IPS DF 19.7 (cell line): ENCODE results near the gene ADGRG7.
"Not testable (repeated sequence)": the region's sequence is repeated elsewhere in the genome, so short reads cannot be mapped to it uniquely, and the experiment has no call there.

ENCODE experiments used
- DNase-seq: peaks from one replicate; pipeline ENCODE4 v3.0.0-alpha.2; 2013; ENCODE audit warnings: low read depth, low spot score

ADGRG7 gene

GRCh38 chr3:100645913-100646312 lies 36.5 kb downstream of the ADGRG7 start:
- no peak for DNase-seq

- no peak for DNase-seq
Observed at GRCh38 chr3:100647171-100647570, 37.8 kb downstream of the ADGRG7 start.

DNA sequence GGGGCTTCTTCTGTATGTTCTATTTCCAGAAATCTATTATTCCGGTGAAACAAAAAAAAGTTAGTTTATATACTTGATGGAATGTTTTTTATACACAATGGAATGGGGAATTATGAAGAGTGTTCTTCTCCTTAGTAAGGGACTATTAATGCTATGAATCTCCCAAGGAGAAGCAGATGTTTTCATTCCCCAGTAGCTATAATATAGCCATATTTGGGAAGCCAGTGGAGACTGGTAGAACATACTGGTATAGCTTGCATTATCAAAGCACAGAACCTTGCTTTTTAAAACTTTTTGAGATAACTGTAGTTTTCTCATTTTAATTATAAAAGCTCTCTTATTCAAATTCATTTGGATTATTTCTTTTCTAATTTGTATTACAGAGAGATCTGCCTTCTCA lies 38.3 kb downstream of the ADGRG7 start:
- DNase-seq = no peak

DNA sequence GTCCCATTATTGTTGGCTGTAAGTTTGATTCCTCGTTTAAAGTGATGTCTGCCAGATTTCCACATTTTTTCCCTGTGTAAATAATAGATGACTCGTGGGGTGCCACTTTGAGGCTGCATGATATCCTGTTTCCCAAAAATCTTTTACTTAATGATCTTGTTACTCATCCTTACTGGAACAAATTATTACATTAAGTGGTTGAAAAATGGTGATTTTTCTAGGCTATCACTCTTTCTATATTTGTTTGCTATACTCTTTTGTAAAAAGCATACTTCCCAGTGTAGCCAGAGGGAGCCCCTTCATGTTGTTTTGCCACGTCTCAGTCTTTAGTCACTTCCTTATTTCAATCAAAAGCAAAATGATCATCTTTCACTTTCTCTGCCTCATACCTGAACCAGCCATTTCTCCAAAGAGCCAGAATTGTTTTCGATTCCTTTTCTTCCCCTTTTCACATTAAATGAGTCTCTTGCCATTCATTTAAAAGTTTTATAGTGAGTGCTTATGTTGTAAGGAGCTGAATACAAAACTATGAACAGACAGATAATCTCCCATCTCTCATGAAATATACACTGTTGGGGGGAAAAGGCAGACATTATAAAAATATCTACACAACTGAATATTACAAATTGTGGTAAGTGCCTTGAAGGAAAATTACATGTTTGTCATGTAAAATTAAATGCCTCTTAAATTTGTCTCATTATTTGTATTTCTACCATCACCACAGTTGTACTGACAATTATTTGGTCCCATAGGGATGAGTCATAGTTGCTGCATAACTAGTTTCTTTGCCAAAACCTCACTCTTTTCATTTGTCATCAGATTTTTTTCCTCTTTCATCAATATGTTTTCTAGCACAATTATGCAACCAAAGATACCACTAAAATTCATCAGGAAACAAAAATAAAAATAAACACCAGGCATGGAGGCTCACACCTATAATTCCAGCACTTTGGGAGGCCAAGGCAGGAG lies 41.5 kb downstream of the ADGRG7 start:
- DNase-seq = no peak

DNA sequence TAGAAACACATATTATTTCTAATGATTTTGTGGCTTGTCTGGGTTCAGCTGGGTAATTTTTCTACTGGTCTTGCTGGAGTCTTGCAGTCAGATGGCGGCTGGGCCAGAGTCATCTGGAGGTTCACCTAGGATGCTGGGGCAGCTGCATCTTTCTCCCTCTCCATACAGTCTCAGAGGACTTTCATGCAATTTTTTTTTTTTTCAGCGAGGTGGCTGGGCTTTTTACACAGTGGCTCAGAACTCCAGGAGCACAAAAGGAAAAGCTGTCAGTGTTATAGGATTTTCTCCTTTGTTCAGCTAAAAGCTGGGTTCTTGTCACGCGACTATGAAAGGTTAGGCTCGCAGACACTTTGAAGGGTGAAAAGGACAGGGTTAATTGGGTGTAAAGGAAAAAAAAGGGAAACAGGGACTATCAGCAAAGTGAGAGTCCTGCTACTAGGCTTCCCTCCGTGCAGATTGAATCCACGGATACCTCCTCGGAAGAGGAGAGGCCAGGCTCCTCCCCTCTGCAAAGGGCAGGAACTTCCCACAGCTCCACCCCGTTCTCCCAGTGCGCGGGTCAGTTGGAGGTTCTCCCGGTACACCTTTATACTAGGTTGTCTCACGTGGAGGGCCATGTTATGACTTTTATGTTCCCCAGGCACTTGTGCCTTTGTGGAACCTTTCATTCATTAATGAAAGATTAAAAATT lies 44.3 kb downstream of the ADGRG7 start:
- no peak for DNase-seq

DNA sequence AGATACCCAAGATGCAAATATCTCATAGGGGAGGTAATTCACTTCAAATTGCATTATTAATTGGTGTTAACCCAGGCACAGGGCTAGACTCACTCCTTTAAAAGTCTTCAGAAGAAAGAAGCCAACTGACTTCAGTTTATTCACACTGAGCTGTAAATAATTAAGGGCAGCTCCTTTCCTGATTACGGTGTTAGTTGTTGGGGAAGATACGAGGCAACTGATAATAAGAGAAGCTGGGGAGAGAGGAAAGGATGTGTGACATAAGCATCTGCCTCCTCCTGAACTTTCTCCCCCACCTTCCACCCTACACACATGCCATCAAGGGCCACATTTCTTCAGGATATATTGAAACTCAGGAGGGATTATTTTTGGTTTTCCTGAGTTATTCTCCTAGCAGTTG lies 47.5 kb downstream of the ADGRG7 start:
- no peak for DNase-seq

- not testable (repeated sequence) for DNase-seq
Observed at GRCh38 chr3:100661294-100661693, 51.9 kb downstream of the ADGRG7 start.

- no peak for DNase-seq
Observed at GRCh38 chr3:100662113-100662823, 52.9 kb downstream of the ADGRG7 start.

- DNase-seq = no peak
Observed at GRCh38 chr3:100665230-100665629, 55.8 kb downstream of the ADGRG7 start.

- DNase-seq = not testable (repeated sequence)
Observed at GRCh38 chr3:100666699-100667098, 57.3 kb downstream of the ADGRG7 start.

GRCh38 chr3:100667316-100667715 lies 57.9 kb downstream of the ADGRG7 start:
- not testable (repeated sequence) for DNase-seq

- DNase-seq = not testable (repeated sequence)
Observed at GRCh38 chr3:100670995-100671394, 61.6 kb downstream of the ADGRG7 start.

- DNase-seq = no peak
Observed at GRCh38 chr3:100681496-100681895, 72.1 kb downstream of the ADGRG7 start.

DNA sequence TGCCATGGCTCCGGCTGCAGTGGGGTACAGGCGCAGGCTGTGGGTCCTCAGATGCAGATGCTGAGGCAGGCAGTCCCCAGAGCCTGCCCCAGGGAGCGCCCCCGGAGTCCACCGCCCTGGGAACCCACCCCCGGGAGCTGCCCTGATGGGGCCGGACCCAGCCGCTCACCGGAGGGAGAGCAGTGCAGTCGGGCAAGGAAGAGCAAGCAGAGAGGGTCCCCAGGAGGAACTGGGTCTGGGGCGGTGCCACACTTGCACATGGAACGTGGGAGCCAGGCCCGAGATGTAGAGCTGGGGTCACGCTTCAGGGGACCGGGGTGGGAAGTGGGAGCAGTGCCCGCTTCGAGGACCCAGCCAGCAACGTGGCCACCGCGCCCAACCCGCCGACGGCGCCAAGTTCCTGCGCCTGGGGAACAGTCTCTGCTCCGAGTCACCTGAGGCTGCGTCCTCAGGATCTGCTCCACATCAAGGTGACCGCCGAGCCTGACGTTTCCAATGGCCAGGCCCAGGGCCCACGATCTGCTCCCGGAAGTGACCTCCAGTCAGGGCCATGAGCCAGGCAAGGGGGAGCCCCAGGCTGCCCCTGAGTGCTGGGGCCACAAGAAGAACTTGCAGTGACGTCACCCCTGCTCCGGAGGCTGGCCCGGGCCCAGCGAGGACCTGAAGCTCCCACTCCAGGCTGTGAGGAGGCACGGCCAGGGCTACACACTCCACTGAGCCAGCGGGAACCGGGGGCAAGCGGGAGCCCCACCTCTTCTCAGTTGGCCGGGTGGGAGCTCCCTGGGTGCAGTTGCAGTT lies 72.9 kb downstream of the ADGRG7 start:
- no peak for DNase-seq

DNA sequence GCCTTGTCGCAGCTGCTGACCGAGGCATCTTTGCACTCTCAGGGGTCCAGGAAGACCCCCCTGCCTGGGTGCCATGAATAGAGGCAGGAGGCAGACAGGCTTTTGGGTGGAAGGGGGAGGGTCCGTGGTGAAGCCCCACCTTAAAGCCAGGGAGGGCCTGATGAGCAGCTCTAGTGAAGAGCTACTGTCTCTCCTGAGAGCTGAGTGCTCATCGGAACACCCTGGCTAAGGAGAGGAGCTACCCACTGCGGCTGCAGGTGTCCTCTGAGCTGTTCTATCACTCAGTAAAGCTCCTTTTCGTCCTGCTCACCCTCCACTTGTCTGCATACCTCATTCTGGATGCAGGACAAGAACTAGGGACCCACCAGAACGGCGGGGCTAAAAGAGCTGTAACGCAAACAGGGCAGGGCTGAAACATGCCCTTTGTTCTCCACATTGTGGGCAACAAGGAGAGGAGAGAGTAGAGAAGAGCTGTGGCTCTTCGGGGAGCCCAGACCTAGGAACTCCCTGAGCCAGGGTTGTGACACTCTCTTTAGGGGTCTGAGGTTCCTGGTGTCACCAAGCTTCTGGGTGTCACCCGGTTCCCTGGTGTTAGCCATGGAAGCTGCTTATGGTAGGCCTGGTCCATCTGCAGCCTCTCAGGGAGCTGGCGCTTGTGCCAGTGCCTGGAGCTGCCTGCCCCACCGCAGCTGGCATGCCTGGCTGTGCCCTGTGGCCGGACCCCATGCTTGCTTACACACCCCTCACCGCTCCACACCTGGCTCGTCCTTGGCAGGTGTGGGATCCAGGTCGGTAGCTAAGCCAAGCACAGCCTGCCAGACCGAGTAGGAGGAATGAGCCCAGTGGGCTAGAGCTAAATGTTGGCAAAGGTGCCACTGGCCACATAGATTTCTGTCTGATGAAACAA lies 73.7 kb downstream of the ADGRG7 start:
- no peak for DNase-seq

- no peak for DNase-seq
Observed at GRCh38 chr3:100693225-100693624, 83.8 kb downstream of the ADGRG7 start.

GRCh38 chr3:100695696-100696095 lies 86.3 kb downstream of the ADGRG7 start:
- no peak for DNase-seq

DNA sequence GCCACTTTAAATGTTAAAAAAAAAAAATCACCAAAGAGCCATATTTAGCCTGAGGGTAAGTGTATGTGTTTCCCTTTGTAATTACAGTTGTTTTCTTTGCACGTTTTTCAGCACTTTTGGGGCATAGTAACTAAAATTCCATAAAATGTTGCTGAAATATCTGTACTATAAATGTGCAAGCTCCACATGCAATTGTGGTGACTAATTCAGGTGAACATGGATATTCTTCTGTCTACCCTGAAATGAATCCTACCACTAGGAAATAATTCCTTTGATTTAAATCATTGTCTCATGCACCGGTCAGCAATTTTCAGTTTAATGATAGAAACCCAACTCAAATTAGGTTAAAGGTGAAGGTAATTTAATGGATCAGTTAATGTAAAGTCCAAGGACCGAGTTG lies 86.8 kb downstream of the ADGRG7 start:
- no peak for DNase-seq

GRCh38 chr3:100697172-100697571 lies 87.8 kb downstream of the ADGRG7 start:
- no peak for DNase-seq

DNA sequence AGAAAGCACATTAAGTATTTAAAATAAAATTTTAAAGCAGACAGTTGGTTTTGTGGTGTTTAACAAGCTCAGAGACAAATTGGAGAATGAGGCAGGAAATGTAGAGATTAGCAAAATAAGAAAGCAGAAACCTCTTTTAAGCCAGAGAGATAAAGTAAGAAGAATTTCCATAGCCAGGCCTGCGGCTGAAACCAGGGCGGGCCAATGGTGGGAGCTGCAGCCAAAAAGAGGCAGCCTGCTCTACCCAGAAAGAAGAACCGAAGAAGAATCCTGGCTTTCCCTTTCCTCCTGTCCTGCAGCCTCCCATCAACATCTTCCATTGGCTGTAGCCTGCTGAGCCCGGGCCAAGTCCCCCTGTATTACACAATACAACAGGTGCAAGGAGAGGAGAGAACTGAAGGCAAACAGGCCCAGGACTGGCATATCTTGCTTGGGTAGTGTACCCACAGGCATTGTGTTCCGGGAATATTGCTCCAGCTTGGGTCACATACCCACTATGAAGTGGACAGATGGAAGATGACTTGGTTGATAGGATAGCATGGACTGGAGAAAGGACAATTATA lies 88.4 kb downstream of the ADGRG7 start:
- DNase-seq = no peak
